Fibroblast of lung (primary cell): ENCODE measurements around the gene GNG12.

Source experiments
- CTCF ChIP-seq, 2 donors: IDR thresholded peaks in 1 of 2; conservative IDR thresholded peaks in 1 of 2; 1 replicate in 1 of 2; 2 replicates in 1 of 2; pipeline ENCODE4 v1.5.1; 2011 to 2012; ENCODE audit warnings: low read length in 2 of 2, control low read depth in 1 of 2, inconsistent platforms in 1 of 2, low read depth in 1 of 2, mild to moderate bottlenecking in 1 of 2
- EZH2 ChIP-seq: IDR thresholded peaks from 2 replicates; pipeline ENCODE4 v1.5.1; 2012; ENCODE audit warnings: low read length, control low read depth, mild to moderate bottlenecking; ENCODE audit errors: missing control alignments

- no peak for TF ChIP-seq CTCF (conservative IDR thresholded peaks at IDR 0.05 in 1 of 2, IDR thresholded peaks at IDR 0.05 in 1 of 2; ENCODE audit: low read depth in 1 of 2, low read length in 2 of 2)
- TF ChIP-seq EZH2: no peak
Measured at GRCh38 chr1:67674260-67675011, 158.8 kb downstream of the GNG12 start.
